HS-5 (cell line): ENCODE results near the gene STX16.

ENCODE experiments used
- DNase-seq: peaks from one replicate; pipeline ENCODE4 v3.0.0-alpha.2; 2012; ENCODE audit warnings: low read depth

STX16 gene

GRCh38 chr20:58655328-58656107 lies 4.4 kb downstream of the STX16 start:
- DNase-seq: no peak

- DNase-seq: no peak
Observed at GRCh38 chr20:58656831-58657230, 5.7 kb downstream of the STX16 start.

GRCh38 chr20:58657262-58657661 lies 6.2 kb downstream of the STX16 start:
- no peak for DNase-seq

GRCh38 chr20:58657986-58658385 lies 6.9 kb downstream of the STX16 start:
- no peak for DNase-seq

- no peak for DNase-seq
Observed at GRCh38 chr20:58658760-58659159, 7.7 kb downstream of the STX16 start.

- no peak for DNase-seq
Observed at GRCh38 chr20:58659841-58660240, 8.8 kb downstream of the STX16 start.

- DNase-seq: no peak
Observed at GRCh38 chr20:58660855-58661597, 9.9 kb downstream of the STX16 start.

GRCh38 chr20:58661598-58662473 lies 10.8 kb downstream of the STX16 start:
- no peak for DNase-seq

GRCh38 chr20:58664331-58664730 lies 13.2 kb downstream of the STX16 start:
- no peak for DNase-seq

GRCh38 chr20:58664883-58665282 lies 13.8 kb downstream of the STX16 start:
- no peak for DNase-seq

- DNase-seq: no peak
Observed at GRCh38 chr20:58665606-58666005, 14.5 kb downstream of the STX16 start.

GRCh38 chr20:58666702-58667101 lies 15.6 kb downstream of the STX16 start:
- DNase-seq: no peak

GRCh38 chr20:58667975-58668374 lies 16.9 kb downstream of the STX16 start:
- no peak for DNase-seq

GRCh38 chr20:58668901-58669286 lies 17.8 kb downstream of the STX16 start:
- no peak for DNase-seq

GRCh38 chr20:58669287-58670006 lies 18.4 kb downstream of the STX16 start:
- DNase-seq: no peak

- no peak for DNase-seq
Observed at GRCh38 chr20:58670102-58670501, 19.0 kb downstream of the STX16 start.

- no peak for DNase-seq
Observed at GRCh38 chr20:58670659-58671058, 19.6 kb downstream of the STX16 start.

- DNase-seq: no peak
Observed at GRCh38 chr20:58673119-58673518, 22.0 kb downstream of the STX16 start.

GRCh38 chr20:58675146-58675584 lies 24.1 kb downstream of the STX16 start:
- DNase-seq: no peak

GRCh38 chr20:58675641-58676040 lies 24.6 kb downstream of the STX16 start:
- no peak for DNase-seq

- DNase-seq: no peak
Observed at GRCh38 chr20:58676161-58676560, 25.1 kb downstream of the STX16 start.

GRCh38 chr20:58677079-58677604 lies 26.1 kb downstream of the STX16 start:
- DNase-seq: no peak
